H9 (cell line): Measurements from ENCODE around the gene POU2F1. TPM values are rescaled to one million over a fixed set of nuclear protein-coding genes. Genes with fewer than 3 reads are reported as not detected.

Experiments
- DNase-seq: peaks from one replicate; pipeline ENCODE4 v3.0.0-alpha.2; 2017
- H2AFZ ChIP-seq: one replicate; pipeline ENCODE4 v1.6.1; 2013; ENCODE audit warnings: mild to moderate bottlenecking, low read length, control low read depth, moderate library complexity
- H2AK5ac ChIP-seq: 2 replicates; pipeline ENCODE4 v1.6.1; 2013; ENCODE audit warnings: low read length, control low read depth, mixed read lengths; ENCODE audit not compliant: insufficient read length
- H2BK120ac ChIP-seq: one replicate; pipeline ENCODE4 v1.6.1; 2013; ENCODE audit warnings: low read depth, mild to moderate bottlenecking, low read length, control low read depth, inconsistent platforms; ENCODE audit not compliant: poor library complexity, severe bottlenecking
- H2BK12ac ChIP-seq: 2 replicates; pipeline ENCODE4 v1.6.1; 2013; ENCODE audit warnings: low read length, control low read depth, mixed read lengths, low read depth; ENCODE audit not compliant: insufficient read length
- H2BK15ac ChIP-seq: 2 replicates; pipeline ENCODE4 v1.6.1; 2013; ENCODE audit warnings: low read depth, low read length, control low read depth
- H2BK20ac ChIP-seq: one replicate; pipeline ENCODE4 v1.6.1; 2013; ENCODE audit warnings: low read depth, mild to moderate bottlenecking, low read length, control low read depth, inconsistent platforms; ENCODE audit not compliant: poor library complexity, severe bottlenecking
- H2BK5ac ChIP-seq: 2 replicates; pipeline ENCODE4 v1.6.1; 2013; ENCODE audit warnings: low read length, control low read depth, mixed read lengths; ENCODE audit not compliant: insufficient read length
- H3K14ac ChIP-seq: 2 replicates; pipeline ENCODE4 v1.6.1; 2013; ENCODE audit warnings: low read length, control low read depth; ENCODE audit not compliant: insufficient read depth
- H3K18ac ChIP-seq: 2 replicates; pipeline ENCODE4 v1.6.1; 2013; ENCODE audit warnings: low read depth, mild to moderate bottlenecking, mixed read lengths, low read length, control low read depth; ENCODE audit not compliant: insufficient read length
- H3K23ac ChIP-seq: 2 replicates; pipeline ENCODE4 v1.6.1; 2013; ENCODE audit warnings: low read length, control low read depth, mixed read lengths, low read depth; ENCODE audit not compliant: insufficient read length
- H3K23me2 ChIP-seq: 2 replicates; pipeline ENCODE4 v1.6.1; 2013; ENCODE audit warnings: low read depth, mild to moderate bottlenecking, mixed read lengths, low read length, control low read depth; ENCODE audit not compliant: insufficient read length, poor library complexity, severe bottlenecking
- H3K27ac ChIP-seq: 2 replicates; pipeline ENCODE4 v1.5.1; 2013; ENCODE audit warnings: low read length, control low read depth, mixed read lengths, low read depth; ENCODE audit not compliant: insufficient read length
- H3K27me3 ChIP-seq: 2 replicates; pipeline ENCODE4 v1.6.1; 2013; ENCODE audit warnings: low read length, control low read depth, inconsistent platforms; ENCODE audit not compliant: insufficient read depth
- H3K4ac ChIP-seq: 2 replicates; pipeline ENCODE4 v1.6.1; 2013; ENCODE audit warnings: low read depth, mild to moderate bottlenecking, control low read depth, inconsistent platforms, low read length, moderate library complexity
- H3K4me1 ChIP-seq: 2 replicates; pipeline ENCODE4 v1.6.1; 2013; ENCODE audit warnings: low read length, control low read depth, inconsistent platforms; ENCODE audit not compliant: insufficient read depth
- H3K4me2 ChIP-seq: 2 replicates; pipeline ENCODE4 v1.6.1; 2013; ENCODE audit warnings: low read length, control low read depth, mixed read lengths; ENCODE audit not compliant: insufficient read length, insufficient read depth
- H3K56ac ChIP-seq: 2 replicates; pipeline ENCODE4 v1.6.1; 2013; ENCODE audit warnings: low read depth, mild to moderate bottlenecking, mixed read lengths, low read length, control low read depth; ENCODE audit not compliant: insufficient read length
- H3K79me1 ChIP-seq: 2 replicates; pipeline ENCODE4 v1.6.1; 2013; ENCODE audit warnings: low read depth, mild to moderate bottlenecking, moderate library complexity, low read length, control low read depth, inconsistent platforms; ENCODE audit not compliant: insufficient read depth, poor library complexity, severe bottlenecking
- H3K79me2 ChIP-seq: 2 replicates; pipeline ENCODE4 v1.6.1; 2013; ENCODE audit warnings: low read length, control low read depth, inconsistent platforms; ENCODE audit not compliant: insufficient read depth
- H3K9ac ChIP-seq: 2 replicates; pipeline ENCODE4 v1.6.1; 2013; ENCODE audit warnings: low read length, control low read depth, mixed read lengths; ENCODE audit not compliant: insufficient read length; ENCODE audit errors: extremely low read depth
- H3K9me3 ChIP-seq: one replicate; pipeline ENCODE4 v1.6.1; 2013; ENCODE audit warnings: low read depth, low read length, inconsistent platforms; ENCODE audit not compliant: control insufficient read depth
- H3T11ph ChIP-seq: one replicate; pipeline ENCODE4 v1.6.1; 2013; ENCODE audit warnings: mild to moderate bottlenecking, low read length, control low read depth, inconsistent platforms
- H4K20me1 ChIP-seq: one replicate; pipeline ENCODE4 v1.6.1; 2013; ENCODE audit not compliant: control insufficient read depth, insufficient read length, insufficient read depth
- H4K5ac ChIP-seq: 2 replicates; pipeline ENCODE4 v1.6.1; 2013; ENCODE audit warnings: low read depth, mild to moderate bottlenecking, mixed read lengths, low read length, control low read depth; ENCODE audit not compliant: insufficient read length
- H4K8ac ChIP-seq: replicated peaks from 2 replicates; pipeline ENCODE4 v1.6.1; 2013; ENCODE audit warnings: low read length, control low read depth, mixed read lengths, low read depth; ENCODE audit not compliant: insufficient read length
- H4K91ac ChIP-seq: 2 replicates; pipeline ENCODE4 v1.6.1; 2013; ENCODE audit warnings: low read depth, mild to moderate bottlenecking, moderate library complexity, mixed read lengths, low read length, control low read depth; ENCODE audit not compliant: insufficient read length
- H3K27ac Mint-ChIP-seq, 3 experiments: 2 replicates in 2 of 3; 3 replicates in 1 of 3; pipeline ENCODE4 v1.8.0; 2020 to 2021; ENCODE audit warnings: mixed read lengths in 3 of 3, mild to moderate bottlenecking in 1 of 3, moderate library complexity in 1 of 3
- H3K27me3 Mint-ChIP-seq: 2 replicates; pipeline ENCODE4 v1.8.0; 2021; ENCODE audit warnings: low read depth, mild to moderate bottlenecking, moderate library complexity, mixed read lengths
- H3K36me3 Mint-ChIP-seq, 3 experiments: 2 replicates in 2 of 3; 3 replicates in 1 of 3; pipeline ENCODE4 v1.8.0; 2020 to 2021; ENCODE audit warnings: low read depth in 3 of 3, mixed read lengths in 3 of 3; ENCODE audit not compliant: insufficient read depth in 1 of 3
- H3K4me1 Mint-ChIP-seq, 2 experiments: 2 replicates each; pipeline ENCODE4 v1.8.0; 2020; ENCODE audit warnings: mixed read lengths in 2 of 2
- H3K4me3 Mint-ChIP-seq, 2 experiments: 2 replicates in 1 of 2; 3 replicates in 1 of 2; pipeline ENCODE4 v1.8.0; 2020 to 2021; ENCODE audit warnings: mild to moderate bottlenecking in 2 of 2, mixed read lengths in 2 of 2, moderate library complexity in 1 of 2
- H3K9me3 Mint-ChIP-seq, 2 experiments: 2 replicates in 1 of 2; 3 replicates in 1 of 2; pipeline ENCODE4 v1.8.0; 2020; ENCODE audit warnings: mild to moderate bottlenecking in 2 of 2, mixed read lengths in 2 of 2, moderate library complexity in 1 of 2
- WGBS: extraction: QIAGEN DNeasy Blood & Tissue Kit; methylation state at CpG from one replicate; pipeline ENCODE4 v1.1.7; 2013; ENCODE audit warnings: missing lambda C conversion rate, low lambda C conversion rate, mixed read lengths; ENCODE audit not compliant: insufficient read length; ENCODE audit errors: extremely low coverage; 5-methylcytosine and 5-hydroxymethylcytosine counted together
- total RNA-seq: library from RNA; stranded (reverse); gene quantifications from 2 replicates; pipeline ENCODE4 v1.2.1, GENCODE V29; 2021
- TF ChIP-seq, protein P1 (sequence below): fragments of 200-600 bp; sonication (generic); conservative IDR thresholded peaks from 3 replicates; pipeline ENCODE4 v1.8.0; 2021; ENCODE audit warnings: antibody characterized with exemption, mild to moderate bottlenecking

Gene POU2F1
- total RNA-seq, 1 experiment from 2014 or later: 62.5 TPM

DNA sequence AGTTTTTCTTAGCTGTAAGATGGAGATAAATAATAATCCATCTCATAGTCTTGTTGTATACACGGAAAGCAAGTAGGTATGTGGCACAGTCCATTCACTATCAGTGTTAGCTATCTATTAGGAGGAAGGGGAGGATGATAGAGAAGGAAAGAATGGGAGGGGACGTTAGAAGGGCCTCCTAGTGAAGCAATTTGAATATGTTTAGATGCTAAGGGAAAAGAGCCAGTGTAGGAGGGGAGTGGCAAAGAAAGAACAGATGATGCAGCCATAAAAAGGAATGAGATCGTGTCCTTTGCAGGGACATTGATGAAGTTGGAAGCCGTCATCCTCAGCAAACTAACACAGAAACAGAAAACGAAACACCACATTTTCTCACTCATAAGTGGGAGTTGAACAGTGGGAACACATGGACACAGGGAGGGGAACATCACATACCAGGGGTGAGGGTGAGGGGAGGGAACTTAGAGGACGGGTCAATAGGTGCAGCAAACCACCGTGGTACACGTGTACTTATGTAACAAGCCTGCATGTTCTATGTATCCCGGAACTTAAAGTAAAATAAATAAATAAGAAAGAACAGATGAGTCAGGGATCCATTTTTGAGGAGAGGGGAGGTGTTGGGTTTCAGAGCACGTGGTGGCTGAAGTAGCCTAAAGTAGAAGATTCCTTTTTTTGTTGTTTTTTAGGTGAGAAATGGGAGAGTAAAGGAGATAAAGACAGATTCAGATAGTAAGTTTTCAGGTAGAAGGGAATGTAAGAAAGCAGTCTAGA, 124.1 kb downstream of the POU2F1 start:
- Histone ChIP-seq H4K5ac (no peak overlapping the region), H3K23ac (no peak overlapping the region), H3T11ph (no peak overlapping the region), H3K18ac (peak overlapping the region; percentile 46), H2BK120ac (no peak overlapping the region), H3K79me2 (peaks cover 2% of the 10 kb centered on the region; the same call in 1 of the 2 replicates), H4K91ac (no peak overlapping the region), H3K4ac (no peak overlapping the region), H2BK20ac (no peak overlapping the region), H3K56ac (no peak overlapping the region), H3K4me2 (no peak overlapping the region), H2BK15ac (no peak overlapping the region), H3K4me1 (no peaks in the 10 kb centered on the region; the same call in 1 of the 2 replicates), H3K79me1 (peaks cover 3% of the 10 kb centered on the region), H2AK5ac (no peak overlapping the region), H2AFZ (no peak overlapping the region), H2BK12ac (no peak overlapping the region), H3K23me2 (no peaks in the 10 kb centered on the region), H3K27ac (no peak overlapping the region), H3K14ac (no peak overlapping the region), H3K9ac (no peak overlapping the region), H3K27me3 (no peaks in the 10 kb centered on the region), H4K20me1 (no peaks in the 10 kb centered on the region), H2BK5ac (no peak overlapping the region), H3K9me3 (no peaks in the 10 kb centered on the region), H4K8ac (no peak overlapping the region)
- Mint-ChIP-seq H3K27ac (peak overlapping the region; percentile 53 to 88 (median 71); a peak in 6 of 7 replicates), H3K4me1 (peaks cover 21 to 24% of the 10 kb centered on the region in 2 experiments), H3K9me3 (peaks cover 4 to 8% of the 10 kb centered on the region in 2 experiments; a peak in 4 of 5 replicates), H3K36me3 (peaks cover 18 to 22% (median 18%) of the 10 kb centered on the region in 3 experiments), H3K27me3 (no peaks in the 10 kb centered on the region), H3K4me3 (0 out of 5 replicates have a peak overlapping the region, but pooled peaks of 1 of the 2 experiments have one; percentile 2)
- TF ChIP-seq, protein P1, sequence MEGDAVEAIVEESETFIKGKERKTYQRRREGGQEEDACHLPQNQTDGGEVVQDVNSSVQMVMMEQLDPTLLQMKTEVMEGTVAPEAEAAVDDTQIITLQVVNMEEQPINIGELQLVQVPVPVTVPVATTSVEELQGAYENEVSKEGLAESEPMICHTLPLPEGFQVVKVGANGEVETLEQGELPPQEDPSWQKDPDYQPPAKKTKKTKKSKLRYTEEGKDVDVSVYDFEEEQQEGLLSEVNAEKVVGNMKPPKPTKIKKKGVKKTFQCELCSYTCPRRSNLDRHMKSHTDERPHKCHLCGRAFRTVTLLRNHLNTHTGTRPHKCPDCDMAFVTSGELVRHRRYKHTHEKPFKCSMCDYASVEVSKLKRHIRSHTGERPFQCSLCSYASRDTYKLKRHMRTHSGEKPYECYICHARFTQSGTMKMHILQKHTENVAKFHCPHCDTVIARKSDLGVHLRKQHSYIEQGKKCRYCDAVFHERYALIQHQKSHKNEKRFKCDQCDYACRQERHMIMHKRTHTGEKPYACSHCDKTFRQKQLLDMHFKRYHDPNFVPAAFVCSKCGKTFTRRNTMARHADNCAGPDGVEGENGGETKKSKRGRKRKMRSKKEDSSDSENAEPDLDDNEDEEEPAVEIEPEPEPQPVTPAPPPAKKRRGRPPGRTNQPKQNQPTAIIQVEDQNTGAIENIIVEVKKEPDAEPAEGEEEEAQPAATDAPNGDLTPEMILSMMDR: no peak
- whole genome bisulfite sequencing: no CpG with 5 or more reads among the region's 10 CpGs
- no peak for DNase-seq
